GM12878 (cell line): Measurements from ENCODE around the gene NHSL2.

Experiments
- CREB1 ChIP-seq: IDR thresholded peaks from 2 replicates; pipeline ENCODE4 v1.6.1; 2012; ENCODE audit warnings: low read depth, mild to moderate bottlenecking, inconsistent platforms
- CTCF ChIP-seq, 3 experiments: IDR thresholded peaks in 2 of 3; conservative IDR thresholded peaks in 1 of 3; 2 replicates each; pipeline ENCODE4 v1.5.1; 2011; ENCODE audit warnings: low read depth in 3 of 3, low read length in 3 of 3, mild to moderate bottlenecking in 3 of 3, control low read depth in 2 of 3, moderate library complexity in 2 of 3, inconsistent platforms in 1 of 3, mixed read lengths in 1 of 3; ENCODE audit not compliant: control insufficient read depth in 2 of 3, insufficient read depth in 1 of 3; ENCODE audit errors: extremely low read depth in 1 of 3
- E2F8 ChIP-seq: fragments of 450-650 bp; IDR thresholded peaks from 2 replicates; pipeline ENCODE4 v1.6.1; 2018; ENCODE audit warnings: mild to moderate bottlenecking, low read depth, moderate library complexity; ENCODE audit not compliant: partially characterized antibody
- NRF1 ChIP-seq: conservative IDR thresholded peaks from 2 replicates; pipeline ENCODE4 v1.6.1; 2011; ENCODE audit warnings: mild to moderate bottlenecking, low read depth, low read length, improper control_type of control experiment
- SIN3A ChIP-seq: IDR thresholded peaks from 2 replicates; pipeline ENCODE4 v1.6.1; 2012; ENCODE audit warnings: low read depth, low read length, improper control_type of control experiment
- SMC3 ChIP-seq: IDR thresholded peaks from 2 replicates; pipeline ENCODE4 v1.6.1; 2011; ENCODE audit warnings: low read length, improper control_type of control experiment, borderline replicate concordance
- SRF ChIP-seq, 2 experiments: IDR thresholded peaks; 2 replicates each; pipeline ENCODE4 v1.6.1; 2011; ENCODE audit warnings: low read depth in 2 of 2, low read length in 2 of 2, mild to moderate bottlenecking in 1 of 2, moderate library complexity in 1 of 2
- SUZ12 ChIP-seq: fragments of 200-600 bp; sonication (generic); IDR thresholded peaks from one replicate; pipeline ENCODE4 v1.6.1; 2018; ENCODE audit warnings: antibody characterized with exemption, mild to moderate bottlenecking; ENCODE audit not compliant: unreplicated experiment
- TF ChIP-seq, protein P1 (sequence below): IDR thresholded peaks from 2 replicates; pipeline ENCODE4 v1.6.1; 2012; ENCODE audit warnings: low read depth, low read length, improper control_type of control experiment

- TF ChIP-seq NRF1 (no peak), CTCF (IDR thresholded peaks at IDR 0.05 in 2 of 3, conservative IDR thresholded peaks at IDR 0.05 in 1 of 3; ENCODE audit: control insufficient read depth in 2 of 3, extremely low read depth in 1 of 3, insufficient read depth in 1 of 3, low read depth in 3 of 3, low read length in 3 of 3) (no peak), SUZ12 (no peak), CREB1 (no peak), SMC3 (no peak), SIN3A (no peak), SRF (IDR thresholded peaks at IDR 0.05; ENCODE audit: low read depth in 2 of 2, low read length in 2 of 2) (no peak), E2F8 (no peak)
- TF ChIP-seq, protein P1, sequence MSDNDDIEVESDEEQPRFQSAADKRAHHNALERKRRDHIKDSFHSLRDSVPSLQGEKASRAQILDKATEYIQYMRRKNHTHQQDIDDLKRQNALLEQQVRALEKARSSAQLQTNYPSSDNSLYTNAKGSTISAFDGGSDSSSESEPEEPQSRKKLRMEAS = no peak
Measured at GRCh38 chrX:72132456-72132855, 221.8 kb downstream of the NHSL2 start.
